Measurements from ENCODE around the gene AHI1. TPM values are rescaled to one million over a fixed set of nuclear protein-coding genes. Genes with fewer than 3 reads are reported as not detected.
"Not testable (repeated sequence)": the region's sequence is repeated elsewhere in the genome, so short reads cannot be mapped to it uniquely, and the experiment has no call there.

The AHI1 gene
- total RNA-seq, 2 donors from 2014 or later = 27.6 to 29.0 TPM

GRCh38 chr6:135353113-135353512, 144.4 kb downstream of the AHI1 start:
- H3K27me3 Mint-ChIP-seq = no peaks in the 10 kb centered on the region
- no peak overlapping the region for H3K4me3 Mint-ChIP-seq
- ATAC-seq = no peak
- H3K4me1 Mint-ChIP-seq = no peaks in the 10 kb centered on the region
- H3K36me3 Mint-ChIP-seq (ENCODE audit: low read depth) = peaks cover 5% of the 10 kb centered on the region
- H3K27ac Mint-ChIP-seq = no peak overlapping the region
- DNase-seq = no peak
- H3K9me3 ChIP-seq (ENCODE audit: control insufficient read depth, low read length, poor library complexity, severe bottlenecking) = no peaks in the 10 kb centered on the region

DNA sequence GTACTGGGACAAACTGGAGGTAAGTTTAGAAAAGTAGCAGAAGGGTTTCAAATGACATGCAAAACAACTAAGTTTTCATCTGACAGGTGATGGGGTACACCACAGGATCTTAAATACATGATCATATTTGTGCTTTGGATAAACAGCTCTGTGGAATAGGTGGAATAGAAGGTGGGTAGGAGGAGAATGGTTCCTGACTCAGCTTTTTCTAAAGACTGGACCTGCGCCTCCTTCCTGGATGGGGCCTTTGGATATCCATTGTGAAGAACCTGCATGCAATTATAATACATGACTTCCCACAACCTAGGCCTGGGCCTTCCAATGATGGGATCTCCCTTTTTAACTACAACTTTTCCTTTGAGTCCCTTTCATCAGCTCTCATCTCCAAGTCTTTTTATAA, 145.9 kb downstream of the AHI1 start:
- ATAC-seq = no peak
- Mint-ChIP-seq H3K27me3 (no peaks in the 10 kb centered on the region), H3K4me1 (peaks cover 2% of the 10 kb centered on the region), H3K27ac (no peak overlapping the region), H3K36me3 (ENCODE audit: low read depth) (peaks cover 6% of the 10 kb centered on the region), H3K4me3 (no peak overlapping the region)
- no peaks in the 10 kb centered on the region for H3K9me3 ChIP-seq (ENCODE audit: control insufficient read depth, low read length, poor library complexity, severe bottlenecking)
- DNase-seq = no peak

DNA sequence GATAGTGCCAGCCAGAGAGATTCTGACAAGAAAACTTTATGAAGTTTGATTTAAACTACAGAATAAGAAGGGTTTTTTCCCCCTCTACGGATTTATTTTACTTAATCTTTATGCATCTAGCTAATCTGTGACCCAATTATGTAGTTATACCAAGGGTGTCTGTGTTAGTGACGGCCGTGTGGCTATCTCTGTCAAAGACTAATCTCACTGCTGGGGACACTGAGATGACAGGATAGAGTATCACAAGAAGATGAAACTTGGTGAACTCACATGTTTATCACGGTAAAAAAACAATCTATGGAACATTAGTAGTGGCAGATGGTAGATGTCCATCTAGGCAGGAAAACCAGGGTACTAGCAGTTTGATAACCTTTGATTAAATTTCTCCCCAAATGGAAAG, 149.7 kb downstream of the AHI1 start:
- H3K9me3 ChIP-seq (ENCODE audit: control insufficient read depth, low read length, poor library complexity, severe bottlenecking) = no peaks in the 10 kb centered on the region
- Mint-ChIP-seq H3K36me3 (ENCODE audit: low read depth) (peaks cover 9% of the 10 kb centered on the region), H3K4me1 (peaks cover 5% of the 10 kb centered on the region), H3K4me3 (no peak overlapping the region), H3K27ac (no peak overlapping the region), H3K27me3 (no peaks in the 10 kb centered on the region)
- ATAC-seq = no peak
- no peak for DNase-seq

- no peaks in the 10 kb centered on the region for H3K9me3 ChIP-seq (ENCODE audit: control insufficient read depth, low read length, poor library complexity, severe bottlenecking)
- Mint-ChIP-seq H3K27me3 (no peaks in the 10 kb centered on the region), H3K27ac (no peak overlapping the region), H3K36me3 (ENCODE audit: low read depth) (peaks cover 4% of the 10 kb centered on the region), H3K4me3 (no peak overlapping the region), H3K4me1 (peaks cover 8% of the 10 kb centered on the region)
- no peak for DNase-seq
- no peak for ATAC-seq
Measured at GRCh38 chr6:135346747-135347146, 150.8 kb downstream of the AHI1 start.

GRCh38 chr6:135344526-135344925, 153.0 kb downstream of the AHI1 start:
- DNase-seq (no peak), ATAC-seq (no peak)
- H3K27me3 Mint-ChIP-seq = no peaks in the 10 kb centered on the region
- peaks cover 8% of the 10 kb centered on the region for H3K4me1 Mint-ChIP-seq
- H3K27ac Mint-ChIP-seq = no peak overlapping the region
- peaks cover 4% of the 10 kb centered on the region for H3K36me3 Mint-ChIP-seq (ENCODE audit: low read depth)
- H3K4me3 Mint-ChIP-seq = no peak overlapping the region
- H3K9me3 ChIP-seq (ENCODE audit: control insufficient read depth, low read length, poor library complexity, severe bottlenecking) = no peaks in the 10 kb centered on the region

GRCh38 chr6:135339920-135340319, 157.6 kb downstream of the AHI1 start:
- H3K27me3 Mint-ChIP-seq; DNase-seq; H3K9me3 ChIP-seq (ENCODE audit: control insufficient read depth, low read length, poor library complexity, severe bottlenecking); H3K36me3 Mint-ChIP-seq (ENCODE audit: low read depth); H3K27ac Mint-ChIP-seq; ATAC-seq; H3K4me3 Mint-ChIP-seq; H3K4me1 Mint-ChIP-seq: not testable (repeated sequence)

GRCh38 chr6:135334169-135334568, 163.4 kb downstream of the AHI1 start:
- no peak for DNase-seq
- Mint-ChIP-seq H3K4me1 (no peaks in the 10 kb centered on the region), H3K27ac (no peak overlapping the region), H3K27me3 (no peaks in the 10 kb centered on the region), H3K36me3 (ENCODE audit: low read depth) (peaks cover 2% of the 10 kb centered on the region), H3K4me3 (no peak overlapping the region)
- no peak for ATAC-seq
- H3K9me3 ChIP-seq (ENCODE audit: control insufficient read depth, low read length, poor library complexity, severe bottlenecking) = no peaks in the 10 kb centered on the region

GRCh38 chr6:135331002-135331401, 166.5 kb downstream of the AHI1 start:
- ATAC-seq = no peak
- no peaks in the 10 kb centered on the region for H3K9me3 ChIP-seq (ENCODE audit: control insufficient read depth, low read length, poor library complexity, severe bottlenecking)

DNA sequence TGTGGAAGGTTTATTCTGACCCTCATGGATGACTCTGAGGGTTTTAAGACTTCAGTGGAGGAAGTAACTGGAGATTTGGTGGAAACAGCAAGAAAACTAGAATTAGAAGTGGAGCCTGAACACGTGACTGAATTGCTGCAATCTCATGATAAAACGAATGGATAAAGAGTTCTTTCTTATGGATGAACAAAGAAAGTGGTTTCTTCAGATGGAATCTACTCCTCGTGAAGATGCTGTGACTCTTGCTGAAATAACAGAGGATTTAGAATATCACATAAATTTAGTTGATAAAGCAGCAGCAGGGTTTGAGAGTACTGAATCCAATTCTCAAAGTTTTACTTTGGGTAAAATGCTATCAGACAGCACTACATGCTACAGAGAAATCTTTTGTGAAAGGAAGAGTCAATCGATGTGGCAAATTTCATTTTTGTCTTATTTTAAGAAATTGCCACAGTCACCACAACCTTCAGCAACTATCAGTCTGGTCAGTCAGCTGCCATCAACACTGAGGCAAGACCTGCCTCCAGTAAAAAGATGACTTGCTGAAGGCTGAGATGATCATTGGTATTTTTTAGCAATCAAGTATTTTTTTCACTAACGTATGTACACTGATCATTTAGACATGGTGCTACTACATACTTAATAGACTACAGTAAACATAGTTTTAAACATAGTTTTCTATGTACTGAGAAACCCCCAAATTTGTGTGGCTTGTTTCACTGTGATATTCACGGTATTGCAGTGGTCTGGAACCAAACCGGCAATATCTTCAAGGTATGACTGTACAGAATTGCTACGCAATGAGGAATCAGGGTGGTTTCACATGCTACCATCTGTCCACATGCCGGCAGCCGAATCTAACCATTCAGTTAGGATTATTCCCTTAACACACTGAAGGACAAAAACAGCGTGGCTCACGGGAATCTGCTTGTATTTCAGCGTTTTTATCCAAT, 167.4 kb downstream of the AHI1 start:
- no peaks in the 10 kb centered on the region for H3K9me3 ChIP-seq (ENCODE audit: control insufficient read depth, low read length, poor library complexity, severe bottlenecking)
- DNase-seq (no peak), ATAC-seq (no peak)
- no peaks in the 10 kb centered on the region for H3K27me3 Mint-ChIP-seq
- no peaks in the 10 kb centered on the region for H3K4me1 Mint-ChIP-seq
- H3K36me3 Mint-ChIP-seq (ENCODE audit: low read depth) = no peaks in the 10 kb centered on the region
- no peak overlapping the region for H3K27ac Mint-ChIP-seq
- H3K4me3 Mint-ChIP-seq = no peak overlapping the region

More at GRCh38 chr6:135331002-135331401, 166.5 kb downstream of the AHI1 start:
- no peak for DNase-seq
- Mint-ChIP-seq H3K4me1 (no peaks in the 10 kb centered on the region), H3K27me3 (no peaks in the 10 kb centered on the region), H3K4me3 (no peak overlapping the region), H3K36me3 (ENCODE audit: low read depth) (no peaks in the 10 kb centered on the region), H3K27ac (no peak overlapping the region)

- Mint-ChIP-seq H3K27me3 (no peaks in the 10 kb centered on the region), H3K4me3 (no peak overlapping the region), H3K4me1 (no peaks in the 10 kb centered on the region), H3K27ac (no peak overlapping the region), H3K36me3 (ENCODE audit: low read depth) (no peaks in the 10 kb centered on the region)
- no peaks in the 10 kb centered on the region for H3K9me3 ChIP-seq (ENCODE audit: control insufficient read depth, low read length, poor library complexity, severe bottlenecking)
- ATAC-seq (no peak), DNase-seq (no peak)
Measured at GRCh38 chr6:135328136-135328535, 169.4 kb downstream of the AHI1 start.

GRCh38 chr6:135325624-135326424, 171.7 kb downstream of the AHI1 start:
- H3K27ac Mint-ChIP-seq = no peak overlapping the region

GRCh38 chr6:135324531-135324930, 173.0 kb downstream of the AHI1 start:
- no peak overlapping the region for H3K4me3 Mint-ChIP-seq
- H3K36me3 Mint-ChIP-seq (ENCODE audit: low read depth) = no peaks in the 10 kb centered on the region
- ATAC-seq = no peak
- DNase-seq = no peak
- H3K9me3 ChIP-seq (ENCODE audit: control insufficient read depth, low read length, poor library complexity, severe bottlenecking) = no peaks in the 10 kb centered on the region
- H3K27me3 Mint-ChIP-seq = no peaks in the 10 kb centered on the region
- no peaks in the 10 kb centered on the region for H3K4me1 Mint-ChIP-seq
- H3K27ac Mint-ChIP-seq = no peak overlapping the region

More at GRCh38 chr6:135325624-135326424, 171.7 kb downstream of the AHI1 start:
- Mint-ChIP-seq H3K4me1 (no peaks in the 10 kb centered on the region), H3K4me3 (no peak overlapping the region), H3K27me3 (no peaks in the 10 kb centered on the region), H3K36me3 (ENCODE audit: low read depth) (no peaks in the 10 kb centered on the region)
- no peak for ATAC-seq
- DNase-seq = no peak
- no peaks in the 10 kb centered on the region for H3K9me3 ChIP-seq (ENCODE audit: control insufficient read depth, low read length, poor library complexity, severe bottlenecking)

GRCh38 chr6:135323979-135324378, 173.6 kb downstream of the AHI1 start:
- no peak overlapping the region for H3K27ac Mint-ChIP-seq
- DNase-seq = no peak
- no peaks in the 10 kb centered on the region for H3K4me1 Mint-ChIP-seq
- no peak for ATAC-seq
- H3K27me3 Mint-ChIP-seq = no peaks in the 10 kb centered on the region
- H3K9me3 ChIP-seq (ENCODE audit: control insufficient read depth, low read length, poor library complexity, severe bottlenecking) = no peaks in the 10 kb centered on the region
- no peaks in the 10 kb centered on the region for H3K36me3 Mint-ChIP-seq (ENCODE audit: low read depth)
- no peak overlapping the region for H3K4me3 Mint-ChIP-seq
